RWPE2 (cell line): ENCODE results near the gene TAS2R40.

ENCODE experiments used
- ATAC-seq: fragments of 200-7000 bp; cut with Tn5 transposase; 3 replicates; pipeline ENCODE4 v1.9.1; 2021; ENCODE audit warnings: low read depth
- DNase-seq: peaks from one replicate; pipeline ENCODE4 v3.0.0-alpha.2; 2020; ENCODE audit warnings: low spot score
- H3K27ac ChIP-seq: fragments of 450-650 bp; 2 replicates; pipeline ENCODE4 v1.5.1; 2017; ENCODE audit warnings: mild to moderate bottlenecking; ENCODE audit not compliant: poor library complexity, severe bottlenecking
- H3K27me3 ChIP-seq: fragments of 250-450 bp; sonication (Bioruptor Pico); 2 replicates; pipeline ENCODE4 v1.5.1; 2021; ENCODE audit warnings: mild to moderate bottlenecking, moderate library complexity; ENCODE audit not compliant: insufficient read depth, poor library complexity, severe bottlenecking
- H3K36me3 ChIP-seq: fragments of 250-450 bp; sonication (Bioruptor Pico); 2 replicates; pipeline ENCODE4 v1.5.1; 2020; ENCODE audit warnings: low read depth, mild to moderate bottlenecking, moderate library complexity
- H3K4me1 ChIP-seq: fragments of 250-450 bp; sonication (Bioruptor Pico); 2 replicates; pipeline ENCODE4 v1.5.1; 2021; ENCODE audit warnings: mild to moderate bottlenecking, moderate library complexity; ENCODE audit not compliant: insufficient read depth, poor library complexity, severe bottlenecking
- H3K4me3 ChIP-seq: fragments of 250-450 bp; sonication (Bioruptor Pico); 2 replicates; pipeline ENCODE4 v1.5.1; 2021; ENCODE audit warnings: mild to moderate bottlenecking, moderate library complexity; ENCODE audit not compliant: severe bottlenecking
- H3K9me3 ChIP-seq: fragments of 250-450 bp; sonication (Bioruptor Pico); 2 replicates; pipeline ENCODE4 v1.5.1; 2021; ENCODE audit warnings: mild to moderate bottlenecking, moderate library complexity; ENCODE audit not compliant: severe bottlenecking
- CTCF ChIP-seq: fragments of 450-650 bp; IDR thresholded peaks from one replicate; pipeline ENCODE4 v1.5.1; 2017; ENCODE audit warnings: mild to moderate bottlenecking, moderate library complexity; ENCODE audit not compliant: poor library complexity, severe bottlenecking

Gene TAS2R40

GRCh38 chr7:143230602-143231457, 9.0 kb downstream of the TAS2R40 start:
- TF ChIP-seq CTCF, result no peak
- ATAC-seq, result no peak
- H3K9me3 ChIP-seq, result no peaks in the 10 kb centered on the region
- H3K4me1 ChIP-seq, result no peaks in the 10 kb centered on the region
- no peak overlapping the region for H3K4me3 ChIP-seq
- no peak overlapping the region for H3K27ac ChIP-seq
- no peaks in the 10 kb centered on the region for H3K27me3 ChIP-seq
- H3K36me3 ChIP-seq, result no peaks in the 10 kb centered on the region
- DNase-seq, result no peak

- ATAC-seq, result no peak
- H3K27me3 ChIP-seq, result no peaks in the 10 kb centered on the region
- no peak for DNase-seq
- H3K4me3 ChIP-seq, result no peak overlapping the region
- no peak for TF ChIP-seq CTCF
- no peaks in the 10 kb centered on the region for H3K4me1 ChIP-seq
- H3K36me3 ChIP-seq, result no peaks in the 10 kb centered on the region
- no peak overlapping the region for H3K27ac ChIP-seq
- H3K9me3 ChIP-seq, result no peaks in the 10 kb centered on the region
These were observed 12.1 kb downstream of the TAS2R40 start for GRCh38 chr7:143233816-143234532.

GRCh38 chr7:143234533-143234875, 12.7 kb downstream of the TAS2R40 start:
- H3K27me3 ChIP-seq, result no peaks in the 10 kb centered on the region
- no peaks in the 10 kb centered on the region for H3K36me3 ChIP-seq
- ATAC-seq (no peak), DNase-seq (no peak)
- no peak for TF ChIP-seq CTCF
- H3K27ac ChIP-seq, result no peak overlapping the region
- no peaks in the 10 kb centered on the region for H3K4me1 ChIP-seq
- no peaks in the 10 kb centered on the region for H3K9me3 ChIP-seq
- H3K4me3 ChIP-seq, result no peak overlapping the region

GRCh38 chr7:143235561-143235960, 13.7 kb downstream of the TAS2R40 start:
- ATAC-seq (no peak), DNase-seq (no peak)
- Histone ChIP-seq H3K27ac (no peak overlapping the region), H3K9me3 (no peaks in the 10 kb centered on the region), H3K4me3 (no peak overlapping the region), H3K4me1 (peaks cover 4% of the 10 kb centered on the region), H3K36me3 (no peaks in the 10 kb centered on the region), H3K27me3 (no peaks in the 10 kb centered on the region)
- TF ChIP-seq CTCF, result no peak
